ENCODE measurements around the gene MYDGF.

The MYDGF gene

DNA sequence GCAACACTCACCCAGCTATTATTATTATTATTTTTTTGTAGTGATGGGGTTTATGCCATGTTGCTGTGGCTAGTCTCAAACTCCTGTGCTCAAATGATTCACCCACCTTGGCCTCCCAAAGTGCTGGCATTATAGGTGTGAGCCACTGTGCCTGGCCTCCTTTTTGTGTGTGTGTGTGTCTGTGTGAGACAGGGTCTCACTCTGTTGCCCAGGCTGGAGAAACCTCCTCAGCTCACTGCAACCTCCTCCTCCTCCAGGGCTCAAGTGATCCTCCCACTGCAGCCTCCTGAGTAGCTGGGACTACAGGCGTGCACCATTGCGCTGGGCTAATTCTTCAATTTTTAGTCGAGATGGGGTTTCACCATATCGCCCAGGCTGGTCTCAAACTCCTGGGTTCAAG, 3.6 kb upstream of the MYDGF start:
- DNase-seq = no peak

- no peak for DNase-seq
These were observed 3.1 kb upstream of the MYDGF start for GRCh38 chr19:4673216-4673615.

GRCh38 chr19:4671185-4671851, 1.2 kb upstream of the MYDGF start:
- DNase-seq = no peak

DNA sequence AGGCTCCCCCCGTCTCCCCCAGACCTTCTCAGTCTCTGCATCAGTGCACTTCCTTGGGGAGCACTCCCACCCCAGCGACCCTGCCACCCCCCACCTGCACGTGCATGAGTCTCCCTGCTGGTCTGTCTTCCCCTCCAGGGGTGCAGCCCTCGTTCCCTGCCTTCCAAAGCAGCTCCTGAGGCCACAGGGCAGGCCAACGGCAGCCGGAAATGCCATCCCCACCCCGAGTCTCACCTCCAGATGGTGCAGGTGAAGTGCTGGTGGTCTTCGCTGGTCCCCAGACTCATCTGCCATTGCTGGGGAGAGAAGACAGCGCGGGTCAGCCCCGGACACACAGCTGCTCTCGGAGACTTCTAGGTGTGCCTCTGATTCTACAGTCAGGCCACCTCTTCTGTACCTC, 5.5 kb downstream of the MYDGF start:
- no peak for DNase-seq

DNA sequence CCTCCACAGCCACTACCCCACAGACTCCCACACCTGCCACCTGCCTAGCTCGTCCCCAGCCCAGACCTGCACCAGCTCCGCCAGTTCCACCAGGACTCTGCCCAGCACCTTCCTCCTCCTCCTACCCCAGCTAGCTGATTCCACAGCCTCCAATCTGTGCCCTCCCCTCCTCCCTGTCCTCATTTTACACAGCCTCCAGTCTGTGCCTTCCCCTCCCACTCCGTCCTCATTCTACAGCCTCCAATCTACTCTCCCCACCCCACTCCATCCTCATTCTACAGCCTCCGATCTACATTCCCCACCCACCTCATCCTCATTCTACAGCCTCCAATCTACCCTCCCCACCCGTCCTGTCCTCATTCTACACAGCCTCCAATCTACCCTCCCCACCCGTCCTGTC, 7.3 kb downstream of the MYDGF start:
- no peak for DNase-seq

DNA sequence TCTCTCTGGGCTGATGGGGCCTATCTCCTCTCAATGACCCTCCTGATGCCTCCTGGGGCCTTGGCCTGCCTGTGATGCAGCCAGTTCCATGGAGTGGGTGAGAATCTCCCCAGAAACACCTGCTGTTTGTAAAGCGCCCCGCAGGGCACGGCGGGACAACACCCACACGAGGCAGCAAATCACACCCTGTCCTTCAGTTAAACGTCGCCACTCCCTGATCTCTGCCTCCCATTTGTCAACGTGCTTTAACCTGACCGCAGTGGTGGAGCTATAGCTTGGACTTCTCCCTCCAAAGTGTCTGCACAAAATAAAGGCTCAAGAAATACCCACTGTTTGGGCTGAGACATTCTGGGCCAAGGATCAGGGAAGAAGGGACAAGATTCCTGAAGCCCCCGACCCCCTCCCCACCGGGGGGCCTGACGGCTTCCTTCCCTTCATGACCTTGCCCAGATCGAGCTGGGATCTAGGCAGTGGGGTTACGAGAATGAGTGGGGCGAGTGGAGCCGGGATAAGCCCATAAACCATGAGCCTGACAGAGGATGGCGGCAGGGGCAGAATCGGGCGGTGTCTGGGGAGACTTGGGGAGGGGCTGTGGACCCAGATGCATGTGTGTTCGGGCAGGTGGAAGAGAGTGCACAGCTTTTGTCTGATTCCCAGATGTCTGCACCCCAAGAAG, 8.0 kb downstream of the MYDGF start:
- DNase-seq = no peak

GRCh38 chr19:4660993-4661392, 9.1 kb downstream of the MYDGF start:
- no peak for DNase-seq

DNA sequence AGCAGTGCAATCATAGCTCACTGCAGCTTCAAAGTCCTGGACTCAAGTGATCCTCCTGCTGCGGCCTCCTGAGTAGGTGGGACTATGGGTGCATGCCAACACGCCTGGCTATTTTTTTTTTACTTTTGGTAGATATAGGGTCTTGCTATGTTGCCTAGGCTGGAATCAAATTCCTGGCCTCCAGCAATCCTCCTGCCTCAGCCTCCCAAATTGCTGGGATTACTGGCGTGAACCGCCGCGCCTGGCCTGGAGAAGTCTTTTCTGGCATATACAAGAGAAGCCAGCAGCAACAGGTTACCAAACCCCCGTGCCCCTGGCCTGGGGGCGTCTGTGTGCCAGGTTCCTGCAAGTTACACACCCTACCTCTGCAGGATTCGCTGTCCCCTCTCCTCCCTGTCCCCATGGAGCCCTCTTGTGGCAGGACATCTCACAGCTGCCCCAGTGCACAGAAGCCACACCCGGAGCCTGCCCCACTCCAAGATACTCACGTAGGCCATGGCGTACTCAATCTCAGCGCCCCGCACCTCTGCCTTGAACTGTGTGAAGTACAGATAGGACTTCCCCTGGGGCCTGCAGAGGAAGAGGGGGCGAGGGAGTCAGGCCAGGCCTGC, 9.9 kb downstream of the MYDGF start:
- DNase-seq = no peak

DNA sequence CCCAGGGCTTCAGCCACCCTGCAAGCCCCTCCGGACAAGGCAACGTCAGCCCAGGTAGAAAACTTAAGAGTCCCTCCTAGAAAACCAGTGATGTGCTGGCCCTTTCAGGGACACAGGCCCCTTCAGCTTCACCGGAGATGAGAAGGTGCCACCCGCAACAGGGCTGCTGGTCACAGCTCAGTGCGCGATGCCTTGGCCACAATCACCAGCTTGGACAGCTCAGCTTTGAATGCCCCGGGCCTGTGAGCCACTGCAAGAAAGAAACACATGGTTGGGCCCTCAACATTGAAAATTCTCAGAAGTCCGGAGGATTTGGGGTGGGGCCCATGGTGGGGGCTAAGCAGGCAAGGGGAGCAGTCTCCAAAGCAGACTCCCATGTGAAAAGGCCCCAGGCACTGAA, 12.3 kb downstream of the MYDGF start:
- no peak for DNase-seq

DNA sequence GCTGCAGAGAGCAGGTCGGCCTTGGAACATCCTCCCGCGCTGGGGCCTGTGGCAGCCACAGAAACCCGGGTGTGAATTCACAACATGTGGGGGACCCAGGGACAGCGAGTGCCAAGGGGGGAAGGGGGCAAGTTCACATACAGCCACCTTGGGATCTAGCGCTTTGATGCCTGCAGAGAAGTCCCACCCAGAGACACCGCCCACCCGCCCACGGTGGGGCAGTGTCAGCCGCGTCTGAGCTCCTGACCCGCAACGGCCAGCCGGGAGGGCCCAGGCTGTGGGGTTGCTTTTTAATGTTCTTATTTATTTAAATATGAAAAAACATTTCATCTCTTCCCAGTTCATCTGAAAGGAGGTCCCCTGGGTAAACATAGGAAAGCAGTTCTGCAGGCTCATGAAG, 12.9 kb downstream of the MYDGF start:
- no peak for DNase-seq

GRCh38 chr19:4656102-4656501, 14.0 kb downstream of the MYDGF start:
- DNase-seq = no peak

DNA sequence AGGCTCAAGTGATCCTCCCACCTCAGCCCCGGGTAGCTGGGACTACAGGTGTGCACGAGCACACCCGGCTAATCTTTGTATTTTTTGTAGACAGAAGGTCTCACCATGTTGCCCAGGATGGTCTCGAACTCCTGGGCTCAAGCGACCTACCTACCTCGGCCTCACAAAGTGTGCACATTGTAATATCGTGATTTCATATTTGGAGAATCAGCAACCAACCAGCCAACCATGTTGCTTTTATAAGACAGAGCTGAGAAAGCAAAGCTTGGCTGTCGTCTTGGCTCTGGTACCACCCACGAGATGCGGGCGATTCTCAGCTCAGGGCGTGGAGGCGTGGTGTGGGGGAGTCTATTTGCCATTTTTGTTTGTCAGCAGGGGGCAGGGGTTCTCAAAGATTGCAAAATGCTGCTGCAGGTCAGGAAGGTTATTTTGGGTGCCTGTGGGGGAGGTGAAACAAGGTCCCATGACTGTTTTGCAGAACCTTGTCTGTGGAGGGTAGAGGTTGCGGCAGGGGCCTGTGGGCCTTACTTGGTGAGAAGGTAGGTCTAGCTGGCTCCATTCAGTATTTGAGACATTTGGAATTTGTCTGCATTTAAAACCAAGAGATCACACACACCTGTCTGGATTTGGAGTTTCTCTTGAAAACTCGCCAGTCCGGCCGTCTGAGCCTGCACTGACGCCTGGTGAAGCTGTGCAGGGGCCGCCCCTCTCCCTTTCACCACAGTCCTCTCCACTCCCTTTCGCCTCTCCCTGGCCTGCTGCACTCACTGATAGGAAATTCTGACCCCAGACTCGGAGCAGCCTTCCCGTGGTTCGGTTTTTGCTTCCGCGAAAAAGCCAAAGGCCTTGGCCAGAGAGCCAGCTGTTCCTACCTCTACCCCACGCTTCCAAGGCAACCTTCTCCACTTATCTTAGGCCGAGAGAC, 15.4 kb downstream of the MYDGF start:
- no peak for DNase-seq

DNA sequence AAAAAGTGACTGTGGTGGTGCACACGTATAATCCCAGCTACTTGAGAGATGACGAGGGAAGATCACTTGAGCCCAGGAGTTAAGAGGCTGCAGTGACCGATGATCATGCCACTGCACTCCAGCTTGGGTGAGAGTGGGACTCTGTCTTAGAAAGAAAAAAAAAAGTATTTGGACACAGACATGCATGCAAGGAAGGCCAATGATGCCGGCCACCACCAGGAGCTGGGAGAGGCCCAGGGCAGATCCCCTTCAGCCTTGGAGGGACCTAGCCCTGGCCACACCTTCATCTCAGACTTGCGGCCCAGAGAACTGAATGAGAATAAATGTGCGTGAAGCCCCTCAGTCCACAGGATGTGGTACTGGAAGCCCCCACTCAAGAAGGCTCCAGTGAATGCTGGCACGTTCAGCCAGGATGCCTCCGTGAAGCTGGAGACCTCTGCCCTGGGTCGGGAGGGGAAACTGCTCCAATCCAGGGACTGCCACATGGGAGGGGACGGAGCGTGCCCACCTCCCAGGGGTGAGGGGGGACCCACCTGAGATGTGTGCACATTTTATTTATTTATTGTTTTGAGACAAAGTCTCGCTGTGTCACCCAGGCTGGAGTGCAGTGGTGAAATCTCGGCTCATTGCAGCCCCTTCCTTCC, 16.2 kb downstream of the MYDGF start:
- no peak for DNase-seq

DNA sequence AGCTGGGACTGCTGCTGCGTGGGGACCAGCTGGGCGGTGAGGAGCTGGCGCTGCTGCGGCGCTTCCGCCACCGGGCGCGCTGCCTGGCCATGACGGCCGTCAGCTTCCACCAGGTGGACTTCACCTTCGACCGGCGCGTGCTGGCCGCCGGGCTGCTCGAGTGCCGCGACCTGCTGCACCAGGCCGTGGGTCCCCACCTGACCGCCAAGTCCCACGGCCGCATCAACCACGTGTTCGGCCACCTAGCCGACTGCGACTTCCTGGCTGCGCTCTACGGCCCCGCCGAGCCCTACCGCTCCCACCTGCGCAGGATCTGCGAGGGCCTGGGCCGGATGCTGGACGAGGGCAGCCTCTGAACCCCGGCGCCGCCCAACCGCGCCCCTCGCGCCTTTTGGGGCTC, 18.1 kb downstream of the MYDGF start:
- DNase-seq = no peak

GRCh38 chr19:4650159-4650558, 20.0 kb downstream of the MYDGF start:
- no peak for DNase-seq

- no peak for DNase-seq
These were observed 20.6 kb downstream of the MYDGF start for GRCh38 chr19:4649392-4650047.

GRCh38 chr19:4647676-4648644, 22.2 kb downstream of the MYDGF start:
- no peak for DNase-seq

- no peak for DNase-seq
These were observed 24.4 kb downstream of the MYDGF start for GRCh38 chr19:4645718-4646117.

GRCh38 chr19:4642625-4643024, 27.5 kb downstream of the MYDGF start:
- no peak for DNase-seq

DNA sequence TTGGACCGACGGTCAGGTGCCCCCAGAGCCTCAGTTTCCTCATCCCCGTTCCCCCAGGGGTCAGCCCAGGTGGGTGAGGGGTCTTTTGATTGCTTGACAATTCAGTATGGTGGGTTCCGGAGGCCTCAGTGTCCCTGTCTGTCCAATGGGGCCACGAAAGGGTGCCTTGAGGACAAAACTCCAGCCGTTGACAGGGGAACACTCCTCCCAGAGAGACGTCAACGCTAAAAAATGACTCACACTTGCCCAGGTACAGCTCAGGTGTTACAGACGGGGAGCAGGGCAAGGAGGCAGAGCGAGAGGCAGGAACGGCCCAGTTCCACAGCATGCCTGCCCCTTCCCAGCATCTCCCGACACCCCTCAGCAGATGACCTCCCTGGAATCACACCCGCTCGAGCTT, 29.0 kb downstream of the MYDGF start:
- no peak for DNase-seq

Measured in CD4-positive, alpha-beta T cell treated with Interleukin-21 for 1 hour (primary cell).